Thoracic aorta (tissue), 2 donors: ENCODE measurements around the gene HDAC4. TPM values are rescaled to one million over a fixed set of nuclear protein-coding genes. Genes with fewer than 3 reads are reported as not detected.
"Not testable (repeated sequence)": the region's sequence is repeated elsewhere in the genome, so short reads cannot be mapped to it uniquely, and the experiment has no call there.

Source experiments
- ATAC-seq: fragments of 150-250 bp; one replicate; pipeline ENCODE4 v1.8.0; 2017; ENCODE audit warnings: low read depth; ENCODE audit not compliant: insufficient number of reproducible peaks, low FRiP score
- DNase-seq: peaks from one replicate; pipeline ENCODE4 v3.0.0-alpha.2; 2020; ENCODE audit warnings: low spot score
- H3K27ac ChIP-seq, 2 donors: fragments of 200-600 bp; sonication (generic); 1 replicate in 1 of 2; 2 replicates in 1 of 2; pipeline ENCODE4 v1.5.1; 2016; ENCODE audit warnings: mild to moderate bottlenecking in 2 of 2, moderate library complexity in 2 of 2
- H3K27me3 ChIP-seq: fragments of 200-600 bp; sonication (generic); replicated peaks from 2 replicates; pipeline ENCODE4 v1.6.0; 2016; ENCODE audit warnings: mild to moderate bottlenecking; ENCODE audit not compliant: insufficient read depth
- H3K36me3 ChIP-seq: fragments of 200-600 bp; sonication (generic); one replicate; pipeline ENCODE4 v1.5.1; 2016
- H3K4me1 ChIP-seq, 2 donors: fragments of 200-600 bp; sonication (generic); 1 replicate in 1 of 2; 2 replicates in 1 of 2; pipeline versions ENCODE4 v1.5.1 to v1.6.0; 2016; ENCODE audit warnings: low read depth in 2 of 2, mild to moderate bottlenecking in 1 of 2; ENCODE audit not compliant: control insufficient read depth in 1 of 2
- H3K4me3 ChIP-seq: fragments of 200-600 bp; sonication (generic); 2 replicates; pipeline ENCODE4 v1.5.1; 2016; ENCODE audit warnings: mild to moderate bottlenecking
- H3K9me3 ChIP-seq: fragments of 200-600 bp; sonication (generic); 2 replicates; pipeline ENCODE4 v1.5.1; 2016
- CTCF ChIP-seq: fragments of 200-600 bp; sonication (generic); IDR thresholded peaks from one replicate; pipeline ENCODE4 v1.5.1; 2019; ENCODE audit warnings: antibody characterized with exemption
- total RNA-seq, 2 donors: library from RNA; depleted of rRNA; stranded (reverse); fragments of >200 nt; gene quantifications; one replicate each; pipeline versions ENCODE4 v1.1.0 to v1.2.3, GENCODE V29; 2016

Gene HDAC4
- total RNA-seq, 2 donors from 2014 or later = 79.2 to 163 TPM

GRCh38 chr2:239070466-239070865 is 330.4 kb downstream of the HDAC4 start:
- no peaks in the 10 kb centered on the region for H3K9me3 ChIP-seq
- ATAC-seq (no peak), DNase-seq (no peak)
- H3K36me3 ChIP-seq = peaks cover 44% of the 10 kb centered on the region
- H3K4me1 ChIP-seq = peaks cover 0 to under 1% of the 10 kb centered on the region in 2 donors
- H3K4me3 ChIP-seq = no peak overlapping the region
- H3K27ac ChIP-seq = no peak overlapping the region
- no peaks in the 10 kb centered on the region for H3K27me3 ChIP-seq
- no peak for TF ChIP-seq CTCF

- peaks cover 50% of the 10 kb centered on the region for H3K36me3 ChIP-seq
- H3K27ac ChIP-seq, H3K4me1 ChIP-seq, DNase-seq, H3K4me3 ChIP-seq, H3K9me3 ChIP-seq, H3K27me3 ChIP-seq, ATAC-seq: not testable (repeated sequence)
Measured at GRCh38 chr2:239069362-239070333, 331.2 kb downstream of the HDAC4 start.

- H3K4me3 ChIP-seq = no peak overlapping the region
- H3K9me3 ChIP-seq = no peaks in the 10 kb centered on the region
- no peak overlapping the region for H3K27ac ChIP-seq
- DNase-seq = no peak
- no peak for TF ChIP-seq CTCF
- no peak for ATAC-seq
- H3K36me3 ChIP-seq = peaks cover 57% of the 10 kb centered on the region
- H3K27me3 ChIP-seq = no peaks in the 10 kb centered on the region
- H3K4me1 ChIP-seq = no peaks in the 10 kb centered on the region
Measured at GRCh38 chr2:239068411-239068810, 332.4 kb downstream of the HDAC4 start.

- no peak for TF ChIP-seq CTCF
- ATAC-seq = no peak
- Histone ChIP-seq H3K9me3 (no peaks in the 10 kb centered on the region), H3K4me3 (no peak overlapping the region), H3K4me1 (no peaks in the 10 kb centered on the region), H3K27me3 (no peaks in the 10 kb centered on the region), H3K27ac (no peak overlapping the region), H3K36me3 (peaks cover 58% of the 10 kb centered on the region)
- DNase-seq = no peak
Measured at GRCh38 chr2:239067196-239067865, 333.5 kb downstream of the HDAC4 start.

- H3K36me3 ChIP-seq = peaks cover 52% of the 10 kb centered on the region
Measured at GRCh38 chr2:239066597-239066996, 334.2 kb downstream of the HDAC4 start.

More at GRCh38 chr2:239066597-239066996, 334.2 kb downstream of the HDAC4 start:
- no peak for TF ChIP-seq CTCF
- no peak for DNase-seq
- no peaks in the 10 kb centered on the region for H3K27me3 ChIP-seq
- H3K9me3 ChIP-seq = no peaks in the 10 kb centered on the region
- H3K4me3 ChIP-seq = no peak overlapping the region
- H3K27ac ChIP-seq = no peak overlapping the region
- no peaks in the 10 kb centered on the region for H3K4me1 ChIP-seq
- ATAC-seq = no peak
